ENCODE measurements around the gene KATNAL2.

GRCh38 chr18:46939998-46940571 is 22.7 kb downstream of the KATNAL2 start:
- TF ChIP-seq YY1 (IDR thresholded peaks at IDR 0.05; ENCODE audit: insufficient read depth, insufficient read length) (no peak), ZNF274 (IDR thresholded peaks at IDR 0.05; ENCODE audit: low read depth, low read length) (no peak)
